Inferior parietal cortex (tissue), 1 donor: ENCODE measurements around the gene CD84.
"Not testable (repeated sequence)": the region's sequence is repeated elsewhere in the genome, so short reads cannot be mapped to it uniquely, and the experiment has no call there.

Experiments
- DNase-seq: peaks from one replicate; pipeline ENCODE4 v3.0.0-alpha.2; 2016; ENCODE audit errors: extremely low spot score

CD84 gene

DNA sequence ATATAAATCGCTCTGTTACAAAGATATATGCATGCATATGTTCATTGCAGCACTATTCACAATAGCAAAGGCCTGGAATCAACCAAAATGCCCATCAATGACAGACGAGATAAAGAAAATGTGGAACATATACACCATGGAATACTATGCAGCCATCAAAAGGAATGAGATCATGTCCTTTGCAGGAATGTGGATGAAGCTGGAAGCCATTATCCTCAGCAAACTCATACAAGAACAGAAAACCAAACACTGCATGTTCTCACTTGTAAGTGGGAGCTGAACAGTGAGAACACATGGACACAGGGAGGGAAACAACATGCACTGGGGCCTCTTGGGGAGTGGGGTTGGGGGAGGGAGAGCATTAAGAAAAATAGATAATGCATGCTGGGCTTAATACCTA, 61.8 kb downstream of the CD84 start:
- DNase-seq: not testable (repeated sequence)

DNA sequence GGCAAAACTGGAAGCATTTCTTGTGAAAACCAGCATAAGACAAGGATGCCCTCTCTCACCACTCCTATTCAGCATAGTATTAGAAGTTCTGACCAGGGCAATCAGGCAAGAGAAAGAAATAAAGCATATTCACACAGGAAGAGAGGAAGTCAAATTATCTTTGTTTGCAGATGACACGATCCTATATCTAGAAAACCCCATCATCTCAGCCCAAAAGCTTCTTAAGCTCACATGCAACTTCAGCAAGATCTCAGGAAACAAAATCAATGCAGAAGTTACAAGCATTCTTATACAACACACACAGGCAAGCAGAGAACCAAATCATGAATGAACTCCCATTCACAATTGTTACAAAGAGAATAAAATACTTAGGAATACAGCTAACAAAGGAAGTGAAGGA, 63.4 kb downstream of the CD84 start:
- not testable (repeated sequence) for DNase-seq

DNA sequence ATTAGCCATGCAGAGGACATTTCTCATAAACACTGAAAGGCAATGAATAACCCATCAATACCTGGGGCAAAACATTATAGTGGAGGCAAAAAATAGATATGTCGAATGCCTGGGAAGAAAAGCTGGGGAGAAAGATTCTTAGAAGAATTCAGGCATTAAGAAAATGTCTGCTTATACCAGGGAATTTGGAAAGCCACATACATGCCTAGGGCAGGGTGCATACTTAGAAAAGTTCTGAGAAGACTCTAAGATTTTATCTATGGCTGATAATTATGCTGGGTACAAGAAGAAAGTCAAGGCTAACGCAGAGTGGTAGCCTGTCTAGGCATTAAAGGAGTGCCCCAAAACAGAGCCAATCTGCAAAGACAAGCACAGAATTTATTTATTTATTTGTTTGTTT, 74.6 kb downstream of the CD84 start:
- no peak for DNase-seq

DNA sequence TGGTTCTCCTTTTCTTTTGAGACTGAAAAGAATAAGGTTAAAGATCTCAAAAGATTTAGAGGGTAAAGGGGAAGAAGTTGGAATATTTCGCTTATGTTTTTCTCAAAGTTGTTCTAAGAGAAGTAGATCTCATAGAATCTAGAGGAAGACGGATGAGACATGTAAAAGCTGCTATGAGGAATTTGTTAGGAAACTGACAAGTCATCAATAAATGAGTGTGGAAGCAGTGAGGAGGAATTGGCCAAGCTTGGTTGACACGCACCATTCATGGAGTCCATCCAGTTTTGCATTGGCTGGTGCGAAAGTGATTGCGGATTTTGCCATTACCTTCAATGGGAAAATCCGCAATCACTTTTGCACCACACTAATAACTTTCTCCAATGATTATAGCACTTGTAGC, 76.2 kb downstream of the CD84 start:
- no peak for DNase-seq

DNA sequence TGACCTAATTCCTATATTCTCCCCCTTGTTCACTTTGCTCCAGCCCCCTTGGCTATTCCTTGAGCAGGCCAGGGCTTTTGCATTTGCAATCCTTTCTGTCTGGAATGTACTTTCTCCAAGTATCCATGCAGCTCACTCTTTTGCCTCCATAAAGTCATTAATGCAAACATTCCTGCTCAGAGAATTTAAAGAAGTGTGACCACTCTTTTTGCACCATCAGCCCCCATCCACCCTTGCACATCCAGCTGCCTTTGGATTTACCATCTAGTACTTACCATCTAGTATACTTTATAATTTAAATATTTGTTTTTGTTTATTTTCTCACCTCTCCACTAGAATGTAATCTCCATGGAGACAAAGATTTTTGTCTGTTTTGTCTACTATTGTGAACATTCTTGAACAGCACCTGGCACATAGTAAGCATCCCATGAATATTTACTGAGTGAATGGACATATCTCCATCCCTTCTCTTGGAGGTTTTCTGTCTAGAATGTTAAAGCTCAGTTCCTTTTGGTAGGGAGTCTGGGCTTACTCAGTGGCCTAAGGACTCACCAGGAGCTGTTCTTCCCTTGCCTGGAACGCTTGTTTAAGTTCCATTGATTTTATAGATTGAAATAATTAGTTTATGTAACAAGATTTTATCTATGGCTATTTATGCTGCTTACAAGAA, 78.8 kb downstream of the CD84 start:
- no peak for DNase-seq

DNA sequence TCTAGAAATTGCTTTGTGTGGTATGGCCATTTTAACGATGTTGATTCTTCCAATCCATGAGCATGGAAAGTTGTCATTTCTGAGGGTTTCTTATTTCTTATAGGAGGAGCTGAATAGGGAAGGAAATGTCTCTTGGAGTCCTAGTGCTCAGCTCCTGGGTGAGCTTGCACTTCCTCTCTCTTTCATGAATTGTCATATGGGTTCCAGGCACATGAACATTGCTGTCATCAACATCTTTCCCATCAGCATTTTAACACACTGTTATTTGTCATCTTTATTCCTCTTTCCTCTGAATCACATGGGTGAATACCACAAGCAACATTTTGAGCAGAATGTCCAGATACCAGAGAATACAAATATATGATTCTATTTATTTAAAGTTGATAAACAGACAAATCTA, 79.7 kb downstream of the CD84 start:
- DNase-seq: no peak

DNA sequence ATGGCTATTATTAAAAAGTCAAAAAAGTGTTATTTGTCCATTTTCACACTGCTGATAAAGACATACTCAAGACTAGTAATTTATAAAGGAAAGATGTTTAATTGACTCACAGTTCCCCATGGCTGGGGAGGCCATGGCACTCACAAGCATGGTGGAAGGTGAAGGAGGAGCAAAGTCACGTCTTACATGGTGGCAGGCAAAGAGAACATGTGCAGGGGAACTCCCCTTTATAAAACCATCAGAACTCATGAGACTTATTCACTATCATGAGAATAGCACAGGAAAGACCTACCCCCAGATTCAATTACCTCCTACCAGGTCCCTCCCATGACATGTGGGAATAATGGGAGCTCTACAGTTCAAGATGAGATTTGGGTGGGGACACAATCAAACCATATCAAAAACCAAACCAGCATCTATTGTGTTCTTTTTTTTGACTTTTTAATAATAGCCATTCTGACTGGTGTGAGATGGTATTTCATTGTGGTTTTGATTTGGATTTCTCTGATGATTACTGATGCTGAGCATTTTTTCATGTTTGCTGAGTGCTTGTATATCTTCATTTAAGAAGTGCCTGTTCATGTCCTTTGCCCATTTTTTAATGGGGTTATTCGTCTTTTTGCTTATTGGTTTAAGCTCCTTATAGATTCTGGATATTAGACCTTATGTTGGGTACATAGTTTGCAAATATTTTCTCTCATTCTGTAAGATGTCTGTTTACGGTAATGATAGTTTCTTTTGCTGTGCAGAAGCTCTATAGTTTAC, 80.8 kb downstream of the CD84 start:
- DNase-seq: not testable (repeated sequence)

DNA sequence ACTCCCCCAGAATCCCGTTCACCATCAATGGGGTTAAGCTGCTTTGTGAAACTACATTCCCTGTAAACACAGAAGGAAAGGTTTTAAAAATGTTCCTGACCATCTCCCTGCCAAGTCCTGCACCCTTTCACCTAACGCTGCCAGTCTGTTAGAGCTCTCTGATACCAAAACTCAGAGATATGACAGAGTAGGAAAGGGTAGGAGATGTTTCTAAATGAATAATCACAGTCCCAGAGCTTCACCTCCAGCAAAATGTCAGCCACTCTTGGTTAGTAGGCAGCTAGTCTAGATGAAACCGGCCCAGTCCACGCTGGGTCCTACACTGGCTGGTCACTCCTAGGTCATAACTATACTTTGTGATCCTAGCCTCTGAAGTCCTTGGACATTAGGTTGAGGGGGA, 83.0 kb downstream of the CD84 start:
- DNase-seq: no peak

DNA sequence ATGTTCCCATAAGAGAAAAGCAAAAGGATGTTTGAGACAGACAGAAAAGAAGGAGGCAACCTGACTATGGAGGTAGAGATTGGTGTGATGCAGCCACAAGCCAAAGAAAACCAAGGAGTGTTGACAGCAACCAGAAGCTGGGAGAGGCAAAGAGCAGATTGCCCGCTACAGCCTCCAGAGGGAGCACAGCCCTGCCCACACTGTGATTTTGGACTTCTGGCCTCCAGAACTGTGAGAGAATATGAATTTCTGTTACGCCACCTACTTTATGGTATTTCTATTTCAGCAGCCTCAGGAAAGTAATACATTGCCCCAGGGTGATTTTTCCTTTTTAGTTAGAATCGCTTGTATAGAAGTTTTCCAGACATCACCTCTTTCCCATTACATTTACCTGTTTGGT, 84.7 kb downstream of the CD84 start:
- no peak for DNase-seq

DNA sequence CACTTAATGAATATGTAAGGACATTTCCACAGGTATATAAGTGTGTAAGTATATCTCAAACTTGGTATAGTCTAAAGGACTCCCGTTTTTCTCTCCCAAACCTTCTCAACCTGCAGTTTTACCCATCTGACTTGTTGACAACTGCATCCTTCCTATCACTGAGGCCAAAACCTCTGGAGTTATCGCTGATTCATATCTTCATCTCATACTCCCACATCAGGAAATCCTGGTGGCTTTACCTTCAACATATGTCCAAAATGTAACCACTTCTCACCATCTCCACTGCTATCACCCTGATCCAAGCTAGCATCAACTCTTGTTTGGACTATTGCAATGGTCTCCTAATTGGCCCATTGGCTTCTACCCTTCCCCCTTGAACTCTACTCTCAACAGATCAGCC, 86.7 kb downstream of the CD84 start:
- DNase-seq: no peak

DNA sequence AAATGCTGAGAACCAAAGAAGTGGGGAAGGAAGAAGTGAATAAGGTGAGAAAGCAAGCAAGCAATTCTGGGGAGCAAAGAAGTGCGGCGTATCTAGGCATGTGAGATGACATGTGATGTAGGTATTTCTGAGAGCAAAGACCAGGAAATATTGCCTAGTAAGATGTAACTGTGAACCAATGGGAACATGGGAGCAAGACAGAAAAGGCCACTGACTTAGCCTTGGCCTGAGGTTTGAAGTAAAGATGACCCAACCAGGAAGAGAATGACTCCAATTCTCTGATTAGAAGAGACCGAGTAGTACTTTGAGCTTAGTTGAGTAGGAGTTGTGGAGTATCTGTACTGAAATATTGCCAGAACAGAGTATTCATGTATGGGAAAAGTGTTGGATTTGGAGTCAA, 87.3 kb downstream of the CD84 start:
- no peak for DNase-seq
